Peyer's patch (tissue), 4 donors: ENCODE measurements around the gene OARD1. TPM values are rescaled to one million over a fixed set of nuclear protein-coding genes. Genes with fewer than 3 reads are reported as not detected.

Experiments used
- DNase-seq, 3 donors: peaks; one replicate each; pipeline ENCODE4 v3.0.0-alpha.2; 2017 to 2019
- H3K27ac ChIP-seq, 4 donors: fragments of 200-600 bp; sonication (generic); one replicate each; pipeline ENCODE4 v1.5.1; 2016 to 2019
- H3K27me3 ChIP-seq, 2 donors: fragments of 200-600 bp; sonication (generic); one replicate each; pipeline ENCODE4 v1.5.1; 2019
- H3K36me3 ChIP-seq, 3 donors: fragments of 200-600 bp; sonication (generic); one replicate each; pipeline ENCODE4 v1.5.1; 2016 to 2019
- H3K4me1 ChIP-seq, 4 donors: fragments of 200-600 bp; sonication (generic); one replicate each; pipeline ENCODE4 v1.5.1; 2016 to 2019
- H3K4me3 ChIP-seq, 4 donors: fragments of 200-600 bp; sonication (generic); 1 replicate in 3 of 4; 2 replicates in 1 of 4; pipeline ENCODE4 v1.5.1; 2016 to 2019; ENCODE audit warnings: mild to moderate bottlenecking in 1 of 4
- H3K9me3 ChIP-seq, 4 donors: fragments of 200-600 bp; sonication (generic); one replicate each; pipeline ENCODE4 v1.5.1; 2016 to 2019; ENCODE audit warnings: mild to moderate bottlenecking in 1 of 4
- CTCF ChIP-seq, 6 experiments: fragments of 450-650 bp in 4 of 6; fragments of 200-600 bp in 2 of 6; sonication (generic) in 1 of 6; IDR thresholded peaks; one replicate each; pipeline ENCODE4 v1.5.1; 2017 to 2019; ENCODE audit warnings: antibody characterized with exemption in 6 of 6, mild to moderate bottlenecking in 3 of 6, moderate library complexity in 1 of 6
- POLR2A ChIP-seq, 2 donors: fragments of 450-650 bp; IDR thresholded peaks; one replicate each; pipeline ENCODE4 v1.5.1; 2017; ENCODE audit warnings: antibody characterized with exemption in 2 of 2, mild to moderate bottlenecking in 2 of 2, moderate library complexity in 2 of 2
- total RNA-seq, 4 donors: library from RNA; depleted of rRNA; stranded (reverse); fragments of >200 nt; gene quantifications; one replicate each; pipeline ENCODE4 v1.1.0, GENCODE V29; 2016

Gene OARD1
- total RNA-seq, 4 donors from 2014 or later: 33.3 to 49.5 (median 39.6) TPM

GRCh38 chr6:41065550-41066026 is 6.6 kb downstream of the OARD1 start:
- no peak for DNase-seq
- Histone ChIP-seq H3K4me3 (peak overlapping the region in 1 of 4 donors; percentile 9), H3K9me3 (no peaks in the 10 kb centered on the region), H3K4me1 (peaks cover 0 to 21% (median 0%) of the 10 kb centered on the region in 4 donors), H3K36me3 (peaks cover 0 to 10% (median 0%) of the 10 kb centered on the region in 3 donors), H3K27me3 (no peaks in the 10 kb centered on the region), H3K27ac (peak overlapping the region in 3 of 4 donors; percentile 2 to 59 (median 57))
- TF ChIP-seq POLR2A (IDR thresholded peaks at IDR 0.05) (no peak), CTCF (IDR thresholded peaks at IDR 0.05) (no peak)

GRCh38 chr6:41064841-41065240 is 7.3 kb downstream of the OARD1 start:
- Histone ChIP-seq H3K27me3 (no peaks in the 10 kb centered on the region), H3K36me3 (peaks cover 0 to 10% (median 0%) of the 10 kb centered on the region in 3 donors), H3K27ac (peak overlapping the region in 3 of 4 donors; percentile 26 to 59 (median 57)), H3K4me1 (peaks cover 0 to 20% (median 0%) of the 10 kb centered on the region in 4 donors), H3K4me3 (no peak overlapping the region), H3K9me3 (no peaks in the 10 kb centered on the region)
- no peak for DNase-seq
- no peak for TF ChIP-seq POLR2A (IDR thresholded peaks at IDR 0.05)
- no peak for TF ChIP-seq CTCF (IDR thresholded peaks at IDR 0.05)

GRCh38 chr6:41063884-41064285 is 8.3 kb downstream of the OARD1 start:
- peak overlapping the region in 3 of 4 donors; percentile 26 to 59 (median 57) for H3K27ac ChIP-seq
- no peaks in the 10 kb centered on the region for H3K27me3 ChIP-seq
- no peaks in the 10 kb centered on the region for H3K9me3 ChIP-seq
- TF ChIP-seq POLR2A (IDR thresholded peaks at IDR 0.05) (no peak), CTCF (IDR thresholded peaks at IDR 0.05) (no peak)
- no peak overlapping the region for H3K4me3 ChIP-seq
- H3K4me1 ChIP-seq: peaks cover 0 to 20% (median 0%) of the 10 kb centered on the region in 4 donors
- peaks cover 0 to 10% (median 0%) of the 10 kb centered on the region in 3 donors for H3K36me3 ChIP-seq
- no peak for DNase-seq

- TF ChIP-seq CTCF (IDR thresholded peaks at IDR 0.05) (no peak), POLR2A (IDR thresholded peaks at IDR 0.05) (no peak)
- peaks cover 0 to 26% (median 0%) of the 10 kb centered on the region in 4 donors for H3K4me1 ChIP-seq
- H3K36me3 ChIP-seq: no peaks in the 10 kb centered on the region
- H3K27me3 ChIP-seq: no peaks in the 10 kb centered on the region
- no peak overlapping the region for H3K4me3 ChIP-seq
- H3K9me3 ChIP-seq: no peaks in the 10 kb centered on the region
- no peak overlapping the region for H3K27ac ChIP-seq
- DNase-seq: no peak
Measured at GRCh38 chr6:41062056-41062455, 10.1 kb downstream of the OARD1 start.

- Histone ChIP-seq H3K27me3 (no peaks in the 10 kb centered on the region), H3K4me1 (peaks cover 0 to 21% (median 0%) of the 10 kb centered on the region in 4 donors), H3K36me3 (no peaks in the 10 kb centered on the region), H3K4me3 (no peak overlapping the region), H3K27ac (no peak overlapping the region), H3K9me3 (no peaks in the 10 kb centered on the region)
- no peak for DNase-seq
- TF ChIP-seq CTCF (IDR thresholded peaks at IDR 0.05) (no peak), POLR2A (IDR thresholded peaks at IDR 0.05) (no peak)
Measured at GRCh38 chr6:41061196-41061726, 10.9 kb downstream of the OARD1 start.
